ENCODE data around the gene CDH26.
A peak's percentile ranks its signal among the peaks of the same experiment; 100 is the strongest.
"Not testable (repeated sequence)": the region's sequence is repeated elsewhere in the genome, so short reads cannot be mapped to it uniquely, and the experiment has no call there.

The CDH26 gene

GRCh38 chr20:60020251-60020650, 62.0 kb downstream of the CDH26 start:
- no peak for DNase-seq

GRCh38 chr20:60021104-60021503, 62.9 kb downstream of the CDH26 start:
- no peak for DNase-seq

DNA sequence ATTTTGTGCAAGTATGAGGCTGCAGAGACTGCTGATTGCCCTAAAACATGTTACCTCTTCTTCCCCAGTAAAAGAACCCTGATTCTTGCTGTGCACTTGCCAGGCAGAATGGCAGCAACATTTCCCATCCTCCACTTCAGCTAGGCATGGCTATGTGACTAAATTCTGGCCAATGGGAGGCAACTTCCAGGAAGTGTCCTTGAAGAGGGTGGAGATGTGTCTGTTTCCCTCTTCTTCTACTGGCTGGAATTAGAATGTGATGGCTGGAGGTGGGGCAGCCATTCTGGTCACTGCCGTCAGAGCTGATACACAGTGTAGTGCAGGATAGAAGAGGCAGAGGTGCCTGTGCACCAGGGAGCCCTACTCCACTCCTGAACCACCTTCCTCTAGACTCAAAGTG, 64.6 kb downstream of the CDH26 start:
- no peak for DNase-seq

DNA sequence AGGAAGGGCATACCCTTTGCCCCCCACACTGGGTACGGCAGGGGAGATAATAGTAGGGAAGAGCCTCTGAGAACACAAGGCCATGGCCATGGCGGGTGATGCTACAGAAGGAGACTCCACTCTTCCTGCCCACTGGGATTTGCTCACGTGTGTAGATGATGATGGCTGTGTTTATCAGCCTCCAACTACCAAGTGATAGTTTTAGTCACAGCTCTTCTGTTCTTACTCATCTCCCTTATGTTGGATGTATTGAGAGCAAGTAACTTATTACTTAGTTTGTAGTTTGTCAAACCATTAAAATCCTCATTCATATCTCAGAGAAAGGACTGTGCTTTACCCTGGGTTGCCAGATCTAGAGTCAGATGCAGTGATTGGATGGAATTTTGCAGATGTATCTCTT, 66.0 kb downstream of the CDH26 start:
- DNase-seq, result no peak

DNA sequence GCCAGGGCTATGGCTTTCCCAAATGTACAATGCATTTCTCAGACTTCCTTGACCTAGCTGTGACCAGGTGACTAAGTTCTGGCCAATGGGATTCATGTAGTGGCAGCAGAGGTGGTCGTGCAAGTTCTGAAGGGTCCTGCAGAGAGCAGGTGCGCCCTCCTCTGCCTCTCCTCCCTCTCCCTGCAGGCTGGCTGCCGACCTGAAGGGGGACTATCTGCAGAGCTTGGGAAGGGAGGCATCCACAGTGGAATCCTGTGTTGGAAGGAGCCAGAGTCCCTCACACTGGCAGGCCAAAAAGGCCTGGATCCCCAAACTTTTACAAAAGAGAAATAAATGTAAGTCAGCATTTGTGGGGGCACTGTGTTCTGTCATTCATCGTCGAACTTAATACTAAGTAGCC, 66.6 kb downstream of the CDH26 start:
- DNase-seq, result no peak

- no peak for DNase-seq
Measured at GRCh38 chr20:60026010-60026409, 67.8 kb downstream of the CDH26 start.

GRCh38 chr20:60030471-60030870, 72.2 kb downstream of the CDH26 start:
- no peak for DNase-seq

DNA sequence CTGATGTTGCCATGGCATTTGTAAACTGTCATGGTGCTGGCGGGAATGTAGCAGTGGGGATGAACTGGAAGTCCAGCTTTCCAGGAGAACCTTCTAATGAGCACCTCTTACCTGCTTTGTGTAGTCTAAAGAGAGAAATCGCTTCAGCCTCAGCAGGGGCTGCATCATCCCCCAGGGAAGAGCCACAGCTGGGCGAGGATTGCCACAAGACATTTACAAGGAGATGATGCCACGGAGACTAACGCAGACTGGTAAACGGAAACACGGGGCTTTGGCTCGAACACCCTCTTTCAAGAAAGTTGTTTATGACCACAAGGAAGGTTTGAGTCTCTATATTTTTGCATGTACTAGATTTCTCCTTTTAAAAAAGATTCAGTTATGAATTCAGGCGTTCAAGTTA, 72.9 kb downstream of the CDH26 start:
- DNase-seq, result no peak

DNA sequence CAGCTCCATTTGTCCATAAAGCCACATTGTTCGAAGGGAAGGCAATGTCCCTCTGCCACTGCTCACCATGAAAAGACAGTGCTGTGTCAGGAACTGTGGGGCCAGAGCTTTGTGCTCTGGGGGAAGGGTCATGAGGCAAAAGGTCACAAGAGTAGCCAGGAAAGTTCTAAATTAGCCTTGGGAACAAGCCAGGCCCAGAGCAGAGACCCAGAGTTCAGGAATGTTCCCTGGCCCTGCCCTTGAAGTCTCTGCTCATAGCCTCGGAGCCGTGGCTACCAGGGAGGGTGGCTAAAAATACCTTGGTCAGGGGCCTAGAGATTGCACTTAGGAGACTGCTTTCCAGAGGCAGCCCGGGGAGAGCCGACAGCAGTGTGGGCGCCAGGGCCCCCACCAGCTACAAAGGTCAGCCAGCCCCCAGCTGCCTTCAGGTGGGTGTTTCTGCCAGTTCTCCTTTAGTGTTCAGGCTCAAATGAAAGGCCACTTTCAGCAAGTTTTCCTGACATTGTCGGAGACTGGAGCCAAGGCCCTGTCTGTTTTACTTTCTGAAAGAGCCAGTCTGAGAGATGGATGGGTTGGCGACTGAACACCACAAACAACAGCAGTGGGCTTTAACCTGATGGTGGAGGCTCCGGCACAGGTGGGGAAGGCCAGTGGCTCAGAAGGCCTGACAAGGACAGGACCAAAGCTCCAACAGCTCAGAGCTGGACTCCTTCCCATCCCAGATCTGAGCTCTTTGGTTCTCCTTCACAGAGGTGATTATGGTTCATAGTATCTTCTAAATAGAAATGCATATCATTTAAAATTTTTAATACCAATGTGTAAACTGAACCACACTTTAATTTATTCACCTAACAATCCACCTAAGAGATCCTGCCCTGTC, 76.2 kb downstream of the CDH26 start:
- DNase-seq, result no peak

GRCh38 chr20:60035486-60035885, 77.3 kb downstream of the CDH26 start:
- no peak for DNase-seq

- no peak for DNase-seq
Measured at GRCh38 chr20:60036346-60036745, 78.1 kb downstream of the CDH26 start.

- no peak for DNase-seq
Measured at GRCh38 chr20:60036746-60037499, 78.7 kb downstream of the CDH26 start.

DNA sequence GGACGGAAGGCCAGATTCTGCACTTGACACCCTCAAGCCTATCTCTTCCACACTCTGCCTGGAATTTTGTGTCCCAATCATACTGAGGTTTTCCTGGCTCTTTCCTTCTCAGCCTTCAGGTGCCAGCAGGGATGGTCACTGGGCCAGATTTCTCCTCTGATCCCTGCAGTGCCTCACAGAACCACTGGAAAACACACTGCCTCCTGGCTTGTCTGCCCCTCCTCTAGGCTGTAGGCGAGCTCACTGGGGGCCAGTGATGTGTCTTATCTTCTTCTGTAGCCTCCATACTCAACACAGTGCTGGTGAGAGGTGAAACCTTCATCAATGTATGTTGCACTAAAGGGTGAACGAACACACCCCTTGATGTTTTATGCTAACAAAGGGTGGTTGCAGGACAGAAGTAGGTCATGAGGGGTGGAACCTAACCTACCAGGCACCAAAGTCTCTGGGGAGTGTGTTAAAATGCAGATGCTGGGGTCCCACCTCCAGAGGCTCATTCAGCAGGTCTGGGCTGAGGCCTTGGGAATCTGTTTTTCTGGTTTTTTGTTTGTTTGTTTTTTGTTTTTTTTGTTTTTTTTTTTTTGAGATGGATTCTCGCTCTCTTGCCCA, 80.3 kb downstream of the CDH26 start:
- DNase-seq, result no peak

DNA sequence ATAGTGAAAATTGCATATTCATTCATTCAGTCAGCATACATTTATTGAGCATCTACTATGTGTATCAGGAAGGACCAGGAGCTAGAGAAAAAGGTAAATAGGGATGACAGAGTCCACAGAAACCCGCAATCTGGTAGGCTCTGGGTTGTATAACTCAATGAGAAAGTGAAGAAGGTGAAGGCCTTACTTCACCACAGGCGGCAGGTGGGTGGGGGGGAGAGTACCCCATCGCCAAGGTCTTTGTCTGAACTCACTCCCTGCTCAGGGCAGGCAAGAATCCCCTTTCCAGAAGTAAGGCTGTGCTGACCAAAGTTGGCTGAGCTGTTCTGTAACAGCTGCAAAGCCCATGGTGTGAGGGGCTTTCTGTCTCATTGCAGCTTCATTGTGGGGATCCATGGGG, 81.3 kb downstream of the CDH26 start:
- DNase-seq, result no peak

DNA sequence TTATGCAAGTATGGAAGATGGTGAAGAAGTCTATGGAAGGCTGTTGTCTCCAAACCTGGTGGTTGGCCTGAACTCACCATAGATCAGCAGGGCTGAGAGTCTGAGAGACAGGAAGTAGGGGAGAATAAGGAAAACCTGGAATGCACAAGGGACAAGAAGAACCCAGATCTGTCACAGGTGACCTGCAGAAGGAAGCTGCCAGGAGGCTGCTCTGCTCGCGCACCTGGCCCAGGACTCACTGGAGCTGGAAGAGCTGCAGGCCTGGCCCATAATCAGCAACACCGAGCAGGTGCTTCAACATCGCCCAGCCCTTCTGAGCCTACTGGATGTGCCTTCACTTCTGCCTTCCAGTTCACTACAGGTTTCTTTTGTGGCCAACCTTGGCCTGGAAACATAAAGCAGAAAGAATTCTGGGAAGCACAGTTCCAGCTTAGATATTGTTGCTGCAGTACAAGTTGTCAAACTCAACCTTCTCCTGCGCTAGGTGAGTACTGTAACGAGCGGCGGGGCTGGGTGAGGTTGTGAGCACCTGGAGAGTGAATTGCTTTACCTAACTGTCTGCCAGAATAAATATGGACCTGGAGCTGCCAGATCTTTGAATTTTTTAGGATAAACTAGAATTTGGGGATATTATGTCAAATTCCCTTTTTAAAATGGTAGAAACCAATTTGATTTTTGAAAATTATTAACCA, 82.4 kb downstream of the CDH26 start:
- no peak for DNase-seq

- not testable (repeated sequence) for DNase-seq
Measured at GRCh38 chr20:60041436-60042165, 83.4 kb downstream of the CDH26 start.

DNA sequence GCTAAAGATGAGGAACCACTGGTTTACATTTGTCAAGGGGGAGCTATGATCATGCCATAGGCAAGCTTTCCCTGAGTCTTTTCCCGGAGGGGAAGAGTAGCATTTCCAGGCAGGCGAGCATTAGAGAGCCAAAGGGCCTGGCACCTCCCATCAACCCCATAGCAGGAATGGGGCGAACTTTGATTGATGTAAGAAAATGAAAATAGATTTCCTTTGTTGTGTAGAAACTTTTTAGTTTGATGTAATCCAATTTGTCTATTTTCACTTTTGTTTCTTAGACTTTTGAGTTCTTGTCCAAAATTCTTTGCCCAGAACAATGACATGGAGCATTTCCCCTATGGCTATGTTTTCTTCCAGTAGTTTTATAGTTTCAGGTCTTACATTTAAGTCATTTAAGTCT, 85.2 kb downstream of the CDH26 start:
- no peak for DNase-seq

DNA sequence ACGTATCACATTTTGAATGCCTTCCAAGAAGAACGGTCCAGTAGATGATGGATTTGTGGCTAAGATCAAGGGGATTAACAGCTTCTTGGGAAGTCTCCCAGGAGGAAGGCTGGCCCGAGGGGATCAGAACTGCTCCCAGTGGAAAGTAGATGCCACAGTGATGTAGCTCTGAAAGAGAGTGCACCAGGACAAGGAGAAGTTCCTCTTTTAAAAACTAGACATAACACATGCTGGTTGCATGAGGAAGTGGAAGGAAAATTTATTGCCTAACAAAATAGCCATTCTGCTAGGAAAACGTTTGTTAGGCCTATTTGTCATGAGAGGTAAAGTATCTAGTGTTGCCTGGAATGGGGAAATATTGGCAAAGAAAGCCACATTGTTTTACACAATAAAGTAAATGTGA, 87.8 kb downstream of the CDH26 start:
- peak; percentile 5 for DNase-seq

GRCh38 chr20:60046436-60046835, 88.2 kb downstream of the CDH26 start:
- no peak for DNase-seq

DNA sequence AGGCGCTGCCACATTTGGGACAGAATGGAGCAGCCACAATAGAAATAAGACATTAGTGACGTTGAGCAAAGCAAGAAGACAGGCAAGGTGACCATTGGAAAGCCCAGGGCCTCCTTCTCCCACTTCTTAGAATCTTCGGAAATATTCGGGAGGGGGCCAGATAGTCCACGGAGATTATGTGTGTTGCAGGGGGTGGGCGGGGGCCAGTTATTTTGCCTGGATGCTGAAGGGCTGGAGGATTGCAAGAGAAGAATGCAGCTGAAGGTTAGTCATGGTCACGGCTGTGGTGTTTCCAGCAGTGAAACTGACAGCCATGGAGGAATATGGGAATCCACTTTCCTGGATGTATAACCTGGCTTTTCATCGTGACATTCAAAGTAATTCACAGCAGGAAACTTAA, 88.6 kb downstream of the CDH26 start:
- DNase-seq, result no peak

GRCh38 chr20:60048634-60049521, 90.7 kb downstream of the CDH26 start:
- no peak for DNase-seq
